ENCODE measurements around the gene OTUD5.

The OTUD5 gene

DNA sequence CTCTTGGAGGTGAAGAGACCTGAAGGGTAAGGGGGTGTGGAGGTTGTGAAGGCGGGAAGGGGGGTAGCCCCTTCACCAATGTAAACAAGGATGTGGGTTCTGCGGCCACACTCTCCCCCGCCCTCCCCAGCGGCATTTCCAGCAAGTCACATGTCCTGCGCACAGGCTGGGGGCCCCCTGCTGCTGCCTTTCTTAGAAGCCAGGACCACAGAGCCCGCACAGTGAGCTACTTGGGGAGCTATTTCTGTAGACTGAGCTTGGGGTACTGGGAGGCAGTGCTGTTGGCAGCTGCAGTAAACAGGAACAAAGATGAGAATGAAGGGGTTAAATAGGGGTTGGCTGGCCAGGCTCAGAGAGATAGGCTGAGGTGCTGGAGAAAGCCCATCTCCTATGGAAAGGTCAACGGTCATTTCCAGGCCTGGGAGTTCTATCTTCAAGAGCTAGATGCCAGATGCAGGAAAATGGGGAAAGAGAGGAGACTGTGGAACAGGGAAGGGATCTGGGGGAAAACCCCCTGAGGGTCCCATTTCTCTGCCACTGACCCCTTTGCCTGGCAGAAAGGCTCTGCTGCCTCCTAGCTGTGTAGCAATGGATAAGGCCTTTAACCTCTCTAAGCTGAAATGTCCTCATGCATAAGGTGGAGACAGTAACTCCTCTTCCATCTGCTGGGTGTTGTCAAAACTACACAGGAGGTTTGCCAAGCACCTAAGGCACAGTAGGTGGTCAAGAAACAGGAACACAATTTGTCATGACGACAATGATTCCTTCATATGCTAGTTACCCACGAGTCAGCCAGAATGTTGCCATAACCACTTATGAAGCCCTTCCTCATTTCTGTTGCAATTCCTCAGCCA, 20.1 kb downstream of the OTUD5 start:
- peak; percentile 91 for DNase-seq

DNA sequence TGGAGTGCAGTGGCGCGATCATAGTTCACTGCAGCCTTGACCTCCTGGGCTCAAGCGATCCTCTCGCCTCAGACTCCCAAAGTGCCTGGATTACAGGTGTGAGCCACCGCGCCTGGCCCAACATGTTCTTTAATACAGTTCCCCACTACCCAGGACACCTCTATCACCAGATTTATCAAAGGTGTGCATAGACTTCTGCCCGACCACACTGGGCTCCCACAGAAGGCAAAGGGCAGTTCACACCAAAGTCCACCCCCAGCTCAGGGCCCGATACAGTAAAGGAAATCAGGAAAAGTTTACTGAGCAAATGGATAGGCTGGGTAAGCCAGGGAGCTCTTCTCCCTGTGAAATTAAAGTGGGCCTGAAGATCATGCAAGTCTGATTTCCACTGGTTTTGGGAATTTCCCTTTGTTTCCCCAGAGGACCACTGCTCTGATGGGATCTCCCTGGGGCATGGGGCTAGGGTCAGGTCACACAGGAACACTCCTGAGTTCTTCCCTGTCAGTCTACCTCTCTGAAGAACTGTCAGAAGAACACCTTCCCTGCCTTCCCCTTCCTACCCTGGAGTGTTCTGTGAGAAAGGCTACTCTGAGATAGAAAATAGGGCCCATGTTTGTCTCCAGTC, 20.9 kb downstream of the OTUD5 start:
- no peak for DNase-seq

DNA sequence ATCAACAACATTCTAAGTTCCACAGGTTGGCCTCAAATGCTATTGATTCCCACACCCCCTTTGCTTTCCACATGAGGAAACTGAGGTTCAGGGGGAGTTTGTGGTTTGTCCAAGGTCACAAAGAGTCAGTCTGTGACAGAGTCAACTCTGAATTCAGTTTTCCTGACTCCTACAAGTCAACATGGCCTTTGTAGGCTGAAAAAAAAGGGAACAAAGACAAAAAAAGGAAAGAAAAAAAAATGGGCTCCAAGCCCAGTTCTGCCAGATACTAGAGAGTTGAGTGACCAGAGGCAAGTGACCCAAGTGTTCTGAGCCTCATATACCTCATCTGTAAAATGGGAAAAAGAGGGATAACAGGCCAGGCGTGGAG, 22.1 kb downstream of the OTUD5 start:
- no peak for DNase-seq

DNA sequence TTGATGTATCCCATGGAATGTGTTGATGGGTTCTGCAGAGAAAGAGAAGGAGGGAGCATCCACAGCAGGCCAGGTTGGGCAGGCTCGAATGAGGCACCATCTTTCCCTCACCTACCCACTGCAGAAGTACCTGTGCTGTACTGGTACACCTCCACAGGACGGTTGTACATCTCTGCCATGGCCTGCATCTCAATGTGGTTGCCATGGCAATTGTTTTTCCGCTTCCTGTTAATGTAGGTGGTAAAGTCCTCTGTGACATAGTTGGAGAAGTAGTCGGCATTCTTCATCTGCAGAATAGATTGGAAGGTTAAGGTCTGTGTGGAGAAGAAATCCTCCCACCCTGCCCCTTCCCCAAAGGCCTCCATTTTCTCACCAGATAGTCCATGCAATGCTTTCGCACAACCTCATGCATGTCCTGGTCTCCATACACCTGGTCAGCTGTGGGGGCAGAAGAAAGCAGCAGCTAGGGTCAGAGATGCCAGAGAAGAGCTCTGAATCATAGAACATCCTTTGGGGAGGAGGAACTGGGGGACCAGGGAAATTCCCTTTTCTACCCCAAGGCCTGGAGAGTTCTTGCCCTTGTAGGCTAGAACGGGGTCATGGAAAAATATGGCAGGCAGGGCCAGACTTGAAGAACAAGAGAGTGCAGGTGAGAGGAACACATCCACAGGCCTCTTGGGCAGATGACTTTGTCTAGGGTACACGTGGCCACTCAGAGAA, 22.7 kb downstream of the OTUD5 start:
- peak; percentile 49 for DNase-seq

DNA sequence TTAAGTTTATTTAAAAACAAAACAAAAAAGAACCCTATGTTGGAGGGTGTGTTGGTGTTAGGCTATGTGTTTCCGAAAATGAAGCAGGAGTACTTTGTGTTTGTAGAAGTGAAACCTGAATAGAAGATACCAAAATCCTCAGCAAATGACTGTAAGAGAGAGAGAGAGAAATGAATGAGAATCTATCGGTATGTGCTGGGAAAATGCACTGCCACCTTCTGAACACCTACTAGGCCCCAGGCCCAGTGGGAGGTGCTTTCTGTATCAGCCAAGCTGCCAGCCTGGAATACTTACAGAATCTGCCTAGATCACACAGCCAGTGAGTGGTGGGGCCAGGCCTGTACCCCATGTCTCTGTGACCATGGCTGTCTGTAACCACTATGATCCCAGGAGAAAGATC, 23.6 kb downstream of the OTUD5 start:
- DNase-seq: peak; percentile 51

DNA sequence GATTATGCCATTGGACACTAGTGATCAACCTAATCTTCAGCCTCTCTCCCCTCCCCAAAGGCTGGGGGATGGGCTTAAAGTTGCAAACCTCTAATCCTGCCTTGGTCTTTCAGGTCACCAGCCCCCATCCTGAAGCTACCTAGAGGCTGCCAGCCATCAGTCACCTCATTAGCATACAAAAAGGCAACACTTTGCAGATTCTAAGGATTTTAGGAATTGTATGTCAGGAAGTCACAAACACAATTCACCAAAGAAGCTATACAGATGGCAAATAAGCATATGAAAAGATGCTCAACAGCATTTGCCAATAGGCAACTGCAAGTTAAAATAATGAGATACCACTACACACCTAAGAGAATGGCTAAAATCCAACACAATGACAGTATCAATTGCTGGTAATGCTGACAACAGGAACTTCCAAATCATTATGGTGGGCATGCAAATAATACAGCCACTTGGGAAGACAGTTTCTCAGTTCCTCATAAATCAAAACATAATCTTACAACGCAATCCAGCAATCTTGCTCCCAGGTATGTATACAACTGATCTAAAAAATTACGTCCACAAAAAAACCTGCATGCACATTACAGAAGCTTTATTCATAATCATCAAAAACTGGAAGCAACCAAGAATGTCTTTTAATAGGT, 29.5 kb downstream of the OTUD5 start:
- no peak for DNase-seq

DNA sequence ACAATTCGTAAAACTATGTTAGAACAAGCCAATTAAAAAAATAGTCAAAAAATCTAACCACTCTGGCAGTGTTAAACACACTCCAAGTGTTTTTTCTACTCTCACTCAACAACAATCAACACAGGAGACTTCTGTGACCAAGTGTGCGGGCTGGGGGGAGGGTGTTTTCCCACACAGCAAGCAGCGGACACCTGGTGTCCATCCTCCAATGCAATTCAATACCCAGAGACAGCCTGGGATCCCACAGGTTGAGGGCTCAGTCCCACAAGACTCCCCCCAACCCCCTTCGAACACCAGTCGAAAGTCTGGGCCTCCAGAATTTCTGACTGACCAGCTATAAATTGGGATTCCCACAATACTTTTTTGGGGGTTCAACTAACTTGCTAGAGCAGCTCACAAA, 30.3 kb downstream of the OTUD5 start:
- no peak for DNase-seq

DNA sequence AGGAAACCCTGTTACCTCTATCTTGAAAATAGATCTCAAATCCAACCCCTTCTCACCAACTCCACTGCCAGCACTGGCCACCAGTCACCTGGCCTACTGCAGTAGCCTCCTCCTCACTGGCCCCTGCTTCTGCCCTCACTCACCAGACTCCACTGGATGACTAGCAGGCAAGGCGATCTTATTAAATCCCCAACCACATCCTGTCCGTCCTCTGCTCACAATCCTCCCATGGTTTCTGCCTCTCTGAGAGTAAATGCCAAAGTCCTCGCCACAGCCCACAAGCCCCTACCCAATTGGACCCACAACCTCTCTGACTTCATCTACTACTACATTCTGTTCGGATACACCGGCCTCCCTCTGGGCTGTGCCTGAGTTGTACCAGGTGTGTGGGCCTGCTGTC, 33.1 kb downstream of the OTUD5 start:
- DNase-seq: no peak

DNA sequence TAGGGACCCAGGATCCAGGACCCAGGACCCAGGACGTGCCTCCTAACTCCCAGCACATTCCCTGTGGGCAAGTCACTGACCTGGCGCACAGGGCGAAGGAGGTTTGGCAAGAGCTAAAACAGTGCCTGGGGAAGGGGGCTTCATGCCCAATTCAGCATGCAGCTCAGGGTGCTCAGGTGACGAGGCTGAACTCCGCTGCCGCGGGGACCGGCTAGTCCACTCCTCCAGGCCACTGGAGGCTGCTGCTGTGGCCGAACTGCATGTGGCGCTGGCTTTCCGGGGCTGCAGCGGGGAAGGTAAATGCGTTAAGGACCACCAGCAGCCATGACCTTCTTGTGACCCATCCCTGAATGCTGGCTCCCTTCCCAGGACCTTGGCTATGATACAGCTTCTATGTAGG, 33.6 kb downstream of the OTUD5 start:
- no peak for DNase-seq

DNA sequence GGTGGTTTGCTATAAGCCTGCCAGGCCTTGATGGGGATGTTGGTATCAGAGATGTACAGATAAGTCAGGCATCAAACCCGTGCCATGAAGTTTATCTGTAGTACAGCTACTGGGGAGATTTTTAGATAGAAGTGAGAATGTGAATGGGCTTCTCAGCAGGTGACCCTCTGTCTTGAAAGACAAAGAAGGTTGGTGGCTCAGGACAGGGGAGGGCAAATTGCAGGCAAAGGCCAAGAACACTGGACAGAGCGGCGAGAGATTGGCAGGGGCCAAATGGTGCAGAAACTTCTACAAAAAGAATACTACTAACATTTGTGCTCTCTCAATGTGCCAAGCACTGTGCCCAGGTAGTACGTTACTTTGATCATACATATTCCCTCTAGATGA, 36.7 kb downstream of the OTUD5 start:
- no peak for DNase-seq

DNA sequence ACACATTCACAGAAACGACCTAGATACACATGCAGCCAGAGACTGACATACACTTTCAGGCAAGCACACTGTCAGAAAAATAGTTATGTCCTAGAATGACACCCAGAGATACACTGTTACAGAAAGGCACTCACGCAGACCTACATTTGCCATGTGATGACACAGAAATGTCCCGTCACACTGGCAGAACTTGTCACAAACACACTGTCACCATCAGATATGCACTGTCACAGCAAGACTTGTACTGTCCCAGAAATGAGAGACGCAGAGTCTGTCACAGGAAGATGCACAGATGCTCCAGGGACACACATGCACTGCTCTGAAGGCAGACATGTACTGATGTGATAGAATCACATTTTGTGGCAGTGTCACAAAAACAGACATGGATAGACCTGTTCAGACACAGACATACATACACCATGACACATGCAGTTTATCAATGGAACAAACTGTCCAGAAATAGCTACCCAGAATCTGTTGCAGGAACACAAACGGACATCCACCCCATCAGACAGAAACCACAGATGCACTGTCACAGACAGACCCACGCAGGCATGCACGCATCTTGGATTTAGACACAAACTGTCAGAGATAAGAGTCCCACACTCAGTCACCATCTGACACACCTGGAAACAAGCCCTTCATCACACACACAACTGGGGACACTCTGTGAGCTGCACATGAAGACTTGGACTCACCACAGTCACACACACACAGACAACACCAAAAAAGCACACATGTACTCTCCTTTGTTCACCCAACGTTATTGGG, 37.3 kb downstream of the OTUD5 start:
- DNase-seq: peak; percentile 52

DNA sequence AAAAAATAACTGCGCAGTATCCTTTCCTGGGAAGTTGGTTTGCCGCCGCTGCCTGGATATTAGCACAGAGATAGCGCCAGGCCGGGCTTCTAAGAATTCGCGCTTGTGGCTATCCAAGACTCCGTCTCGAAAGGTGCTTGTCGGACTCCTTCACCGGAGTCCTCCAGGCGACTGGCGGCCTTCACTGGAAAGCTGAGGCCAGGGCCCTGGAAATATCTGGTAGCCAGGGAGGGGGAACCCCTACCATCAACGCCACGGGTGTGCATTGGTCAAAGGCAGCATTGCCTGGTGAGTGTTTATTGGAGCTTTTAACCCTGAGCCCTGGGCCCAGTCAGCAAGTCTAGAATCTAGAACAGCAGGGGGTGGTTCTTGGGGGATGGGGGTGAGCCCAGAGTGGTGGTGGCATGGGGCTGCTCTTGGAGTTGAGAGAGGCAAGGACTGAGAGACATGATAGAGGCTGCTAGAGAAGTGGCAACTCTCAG, 38.0 kb downstream of the OTUD5 start:
- DNase-seq: peak; percentile 53

DNA sequence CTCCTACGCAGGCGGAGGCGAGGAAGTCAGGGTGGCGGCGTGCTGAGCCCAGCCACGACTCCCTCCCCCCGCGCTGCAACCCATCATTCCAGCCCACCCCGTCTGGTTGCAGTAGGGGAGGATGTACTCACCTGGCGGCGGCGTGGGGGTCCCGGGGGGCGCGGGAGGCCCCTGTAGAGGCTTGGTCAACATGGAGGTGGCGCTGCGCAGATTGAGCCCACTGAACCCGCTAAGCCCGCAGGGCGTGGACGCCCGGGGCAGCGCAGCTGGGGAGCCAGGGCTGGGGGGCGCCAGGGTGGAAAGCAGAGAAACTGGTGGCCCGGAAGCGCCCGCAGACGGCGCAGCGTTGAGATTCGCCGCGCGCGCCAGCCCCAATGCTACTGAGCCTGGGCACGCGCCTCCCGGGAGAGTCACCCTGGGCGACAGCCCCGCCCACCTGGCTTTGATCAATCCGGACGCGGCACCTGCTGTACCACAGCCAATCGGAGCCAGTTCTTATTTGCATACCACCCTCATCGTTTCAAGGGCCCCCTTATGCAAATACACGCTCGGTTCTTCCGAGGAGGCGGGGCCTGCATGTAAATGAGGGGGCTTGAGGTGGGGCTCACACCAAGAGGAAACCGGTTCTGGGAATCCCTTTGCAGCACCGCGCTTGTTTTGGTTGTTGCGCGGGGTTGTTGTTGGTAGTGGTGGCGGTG, 38.6 kb downstream of the OTUD5 start, which contains the start of gene PIM2:
Gene PIM2 (minus strand): TSS at position 382 of the 698 bp plus-strand sequence. CDS start 190 bp downstream, at position 192.
- peak; percentile 92 for DNase-seq

DNA sequence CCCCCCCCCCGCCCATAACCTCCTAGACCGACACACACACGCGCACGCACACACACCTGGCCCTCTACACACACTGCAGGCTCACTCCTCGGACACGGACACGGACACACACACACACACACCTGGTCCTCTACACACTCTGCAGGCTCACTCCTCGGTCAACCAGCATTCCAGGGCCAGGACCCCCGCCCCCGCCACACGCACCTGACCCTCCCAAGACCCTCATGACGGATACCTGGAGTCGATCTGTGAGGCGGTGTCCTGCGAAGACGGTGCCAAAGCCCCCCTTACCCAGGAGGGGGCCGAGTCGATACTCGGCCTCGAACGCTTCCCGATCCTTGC, 39.1 kb downstream of the OTUD5 start:
- no peak for DNase-seq

DNA sequence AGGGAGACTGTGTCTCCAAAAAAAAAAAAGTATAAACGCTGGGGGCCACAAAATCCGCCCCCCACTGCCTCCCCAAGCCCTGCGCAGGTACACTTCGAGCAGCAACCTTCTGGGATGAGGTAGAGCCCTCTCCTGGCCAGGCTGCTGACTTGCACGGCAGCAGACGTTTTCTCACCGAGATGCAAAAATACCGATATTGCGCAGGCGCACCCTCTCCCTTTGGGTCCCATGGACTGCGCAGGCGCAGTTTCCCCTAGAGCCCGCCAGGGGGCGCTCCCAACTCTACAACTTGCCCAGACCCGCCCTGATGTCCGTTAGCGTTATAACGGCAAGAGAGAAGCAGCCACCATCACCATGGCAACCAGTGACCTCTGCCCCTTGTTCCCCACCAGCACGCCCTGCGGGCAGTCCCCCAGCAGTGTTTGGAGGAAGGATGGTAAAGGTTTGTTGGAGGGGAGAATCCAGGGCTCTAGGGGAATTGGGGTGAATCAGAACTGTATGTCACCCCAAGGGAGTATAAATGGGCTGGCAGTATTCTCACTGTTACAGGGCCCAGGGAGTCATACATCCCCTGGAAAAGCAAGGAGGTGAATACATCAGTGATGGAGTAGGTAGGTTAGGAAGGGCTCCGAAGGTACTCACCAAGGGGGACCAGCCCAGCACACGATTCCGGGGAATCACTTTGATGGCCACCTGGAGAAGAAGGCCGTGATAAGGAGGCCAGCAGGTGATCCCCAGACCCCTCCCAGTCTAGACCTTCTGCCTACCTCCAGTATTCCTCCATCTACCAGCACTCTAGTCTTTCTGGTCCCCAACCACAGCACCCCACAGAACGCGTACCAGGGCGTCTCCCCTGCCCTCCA, 40.0 kb downstream of the OTUD5 start:
- DNase-seq: peak; percentile 88

DNA sequence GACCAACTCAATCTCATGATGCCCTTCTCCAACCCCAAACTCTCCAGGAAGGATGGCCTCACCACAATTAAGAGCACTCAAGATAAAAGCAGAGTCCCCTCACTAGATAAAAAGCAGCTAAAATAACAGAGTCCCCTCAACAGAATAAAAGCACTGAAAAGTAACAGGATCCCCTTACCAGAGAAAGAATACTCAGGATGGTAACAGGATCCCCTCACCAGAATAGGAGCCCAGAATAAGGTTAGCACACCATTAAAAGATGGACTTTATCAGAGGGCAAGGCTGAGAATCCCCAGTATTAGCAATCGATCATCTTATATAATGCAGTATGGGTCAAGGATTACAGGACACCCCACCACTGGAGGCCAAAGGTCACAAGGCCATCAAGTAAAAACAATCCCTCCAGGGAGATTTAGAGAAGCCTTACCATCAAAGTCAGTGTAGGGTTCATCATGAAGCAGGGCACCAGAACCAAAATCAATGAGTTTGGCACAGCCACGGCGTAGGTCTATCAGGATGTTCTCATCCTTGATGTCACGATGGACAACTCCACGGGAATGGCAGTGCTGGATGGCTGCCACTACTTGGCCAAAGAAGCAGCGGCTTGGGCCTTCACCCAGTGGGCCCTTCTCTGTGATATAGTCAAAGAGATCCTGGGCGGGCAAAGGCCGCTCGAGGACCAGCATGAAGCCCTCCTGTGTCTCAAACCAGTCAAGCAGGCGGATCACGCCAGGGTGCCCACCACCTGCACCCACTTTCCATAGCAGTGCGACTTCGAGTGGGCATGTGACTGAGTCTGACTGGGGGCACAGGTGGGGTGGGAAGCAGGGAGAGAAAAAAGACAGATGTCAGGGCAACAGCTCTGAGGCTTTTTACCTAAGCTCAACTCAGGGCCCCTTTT, 42.6 kb downstream of the OTUD5 start:
- DNase-seq: no peak

DNA sequence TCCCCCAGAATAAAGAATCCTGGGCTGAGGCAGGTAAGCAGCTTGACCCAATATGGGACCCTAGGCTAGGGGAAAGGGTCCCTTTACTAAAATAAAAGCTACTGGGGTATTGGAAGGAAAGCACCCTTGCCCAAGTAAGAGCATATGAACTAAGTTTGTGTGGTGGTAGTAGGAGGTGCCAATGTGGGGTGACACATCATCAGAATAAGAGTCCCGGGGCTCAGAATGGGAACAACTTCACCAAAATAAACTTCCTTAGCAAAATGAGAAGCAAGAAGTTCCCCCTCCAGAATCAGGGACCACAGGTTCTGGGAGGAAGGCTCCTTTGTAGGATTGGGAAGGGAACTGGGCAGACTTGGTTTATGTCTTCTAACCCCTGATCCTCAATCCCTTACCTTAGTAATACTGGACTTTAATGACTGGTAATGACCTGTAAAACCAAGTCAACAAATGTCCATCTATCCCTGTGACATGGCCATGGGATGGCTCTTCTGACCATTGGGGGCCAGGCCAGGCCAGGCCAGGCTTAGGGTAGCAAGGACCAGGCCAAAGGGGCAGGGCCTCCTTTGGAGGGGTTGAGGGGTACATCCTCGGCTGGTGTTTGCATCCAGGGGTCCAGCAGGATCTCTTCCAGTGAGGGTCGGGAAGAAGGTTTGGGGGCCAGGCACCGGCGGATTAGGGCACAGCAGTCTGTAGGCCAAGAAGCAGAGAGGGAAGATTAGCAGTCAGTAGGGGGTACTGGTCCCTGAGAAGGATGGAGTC, 43.6 kb downstream of the OTUD5 start:
- no peak for DNase-seq

DNA sequence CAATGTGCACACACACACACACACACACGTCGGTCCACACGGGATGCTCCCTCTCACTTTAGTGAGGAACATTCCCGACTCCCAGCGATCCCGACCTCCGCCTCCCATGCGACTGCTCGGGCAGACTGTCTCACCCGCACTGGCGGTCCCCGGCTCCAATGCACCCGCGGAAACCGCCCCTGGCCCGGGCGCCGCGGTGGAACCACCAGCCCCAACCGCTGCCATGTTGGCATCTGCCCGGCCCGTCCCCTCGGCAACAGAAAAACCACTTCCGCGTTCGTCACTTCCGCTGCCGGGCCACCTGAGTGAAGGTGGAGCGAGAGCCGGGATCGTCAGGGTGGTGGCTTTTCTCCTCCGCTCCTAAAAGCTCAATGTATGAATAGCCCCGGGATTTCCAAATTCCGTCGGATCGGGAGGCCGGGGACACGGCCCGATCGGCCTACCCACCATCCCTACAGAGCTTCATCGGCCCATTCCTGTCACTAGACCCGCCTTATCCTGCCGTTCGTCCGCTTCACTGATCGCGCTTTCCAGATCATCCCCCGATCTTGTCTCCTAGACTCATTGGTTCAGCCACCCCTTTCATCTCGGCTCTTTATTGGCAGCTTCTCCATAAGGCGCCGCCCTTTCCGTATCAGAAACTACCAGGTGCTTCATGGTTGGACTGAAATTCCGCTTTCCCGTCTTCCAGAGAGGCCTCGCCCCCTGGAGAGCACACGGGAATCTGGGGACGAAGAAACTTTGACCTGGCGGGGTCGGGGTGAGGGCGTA, 45.8 kb downstream of the OTUD5 start, which contains the start of gene SLC35A2:
Gene SLC35A2 (minus strand): TSS at position 235 of the 771 bp plus-strand sequence. CDS start 10 bp downstream, at position 225.
- DNase-seq: peak; percentile 91
